Neural cell (in vitro differentiated cells): ENCODE measurements around the gene PRM2. TPM values are rescaled to one million over a fixed set of nuclear protein-coding genes. Genes with fewer than 3 reads are reported as not detected.
"Not testable (repeated sequence)": the region's sequence is repeated elsewhere in the genome, so short reads cannot be mapped to it uniquely, and the experiment has no call there.

Source experiments
- H2AFZ ChIP-seq: fragments of 200-600, 300-800 bp; sonication (generic), shearing (Covaris generic); 2 replicates; pipeline ENCODE4 v1.6.0; 2014; ENCODE audit warnings: low read depth, mild to moderate bottlenecking, antibody characterized with exemption, low read length, moderate library complexity
- H3F3A ChIP-seq: fragments of 200-600 bp; shearing (Covaris generic); 2 replicates; pipeline ENCODE4 v1.6.1; 2016; ENCODE audit warnings: mild to moderate bottlenecking, moderate library complexity, mixed read lengths, antibody characterized with exemption, low read length; ENCODE audit not compliant: insufficient read depth, poor library complexity, severe bottlenecking
- H3K27ac ChIP-seq: fragments of 200-600, 300-800 bp; sonication (generic), shearing (Covaris generic); 2 replicates; pipeline ENCODE4 v1.5.1; 2014; ENCODE audit warnings: mild to moderate bottlenecking, low read length, moderate library complexity
- H3K27me3 ChIP-seq: fragments of 300-800, 200-600 bp; sonication (generic), shearing (Covaris generic); 2 replicates; pipeline ENCODE4 v1.6.0; 2014; ENCODE audit warnings: mild to moderate bottlenecking, low read depth, low read length, moderate library complexity; ENCODE audit not compliant: insufficient read depth
- H3K36me3 ChIP-seq: fragments of 300-800, 200-600 bp; sonication (generic), shearing (Covaris generic); 2 replicates; pipeline ENCODE4 v1.5.1; 2014; ENCODE audit warnings: mild to moderate bottlenecking, antibody characterized with exemption, low read length, moderate library complexity; ENCODE audit not compliant: insufficient read depth
- H3K4me2 ChIP-seq: fragments of 300-800, 200-600 bp; sonication (generic), shearing (Covaris generic); 2 replicates; pipeline ENCODE4 v1.6.0; 2014; ENCODE audit warnings: mild to moderate bottlenecking, low read length
- H3K4me3 ChIP-seq: fragments of 300-800, 200-600 bp; sonication (generic), shearing (Covaris generic); 2 replicates; pipeline ENCODE4 v1.5.1; 2014; ENCODE audit warnings: mild to moderate bottlenecking, low read length, moderate library complexity
- H3K79me2 ChIP-seq: fragments of 200-600 bp; shearing (Covaris generic); replicated peaks from 2 replicates; pipeline ENCODE4 v1.6.0; 2014; ENCODE audit warnings: mild to moderate bottlenecking, low read length, moderate library complexity; ENCODE audit not compliant: insufficient read depth
- H3K9ac ChIP-seq: fragments of 300-800, 200-600 bp; sonication (generic), shearing (Covaris generic); 2 replicates; pipeline ENCODE4 v1.6.1; 2016; ENCODE audit warnings: mild to moderate bottlenecking, low read length, mixed read lengths
- H3K9me2 ChIP-seq: fragments of 200-600 bp; shearing (Covaris generic); 2 replicates; pipeline ENCODE4 v1.6.1; 2016; ENCODE audit warnings: mild to moderate bottlenecking, low read length, mixed read lengths; ENCODE audit not compliant: insufficient read depth
- H3K9me3 ChIP-seq: fragments of 200-600, 300-800 bp; sonication (generic), shearing (Covaris generic); 2 replicates; pipeline ENCODE4 v1.6.1; 2016; ENCODE audit warnings: mild to moderate bottlenecking, mixed run types, low read length, moderate library complexity, mixed read lengths
- H4K20me1 ChIP-seq: fragments of 200-600 bp; shearing (Covaris generic); 2 replicates; pipeline ENCODE4 v1.6.1; 2016; ENCODE audit warnings: mild to moderate bottlenecking, mixed run types; ENCODE audit not compliant: insufficient read depth
- CTCF ChIP-seq: fragments of 450-650 bp; IDR thresholded peaks from 2 replicates; pipeline ENCODE4 v1.5.1; 2014; ENCODE audit warnings: antibody characterized with exemption, mild to moderate bottlenecking, moderate library complexity; ENCODE audit not compliant: poor library complexity, severe bottlenecking
- EP300 ChIP-seq: fragments of 450-650 bp; conservative IDR thresholded peaks from 2 replicates; pipeline ENCODE4 v1.6.1; 2014; ENCODE audit warnings: antibody characterized with exemption, mild to moderate bottlenecking, moderate library complexity; ENCODE audit not compliant: poor library complexity, severe bottlenecking
- EZH2 ChIP-seq: fragments of 200-600, 300-800 bp; shearing (Covaris generic), sonication (generic); IDR thresholded peaks from 2 replicates; pipeline ENCODE4 v1.6.1; 2014; ENCODE audit warnings: antibody characterized with exemption, low read length, borderline replicate concordance, mild to moderate bottlenecking; ENCODE audit not compliant: insufficient read depth, poor library complexity, severe bottlenecking
- MXI1 ChIP-seq: fragments of 450-650 bp; conservative IDR thresholded peaks from 2 replicates; pipeline ENCODE4 v1.6.1; 2014; ENCODE audit warnings: antibody characterized with exemption, mild to moderate bottlenecking; ENCODE audit not compliant: poor library complexity, severe bottlenecking
- POLR2AphosphoS5 ChIP-seq: IDR thresholded peaks from 2 replicates; pipeline ENCODE4 v1.6.1; 2012
- RAD21 ChIP-seq: fragments of 450-650 bp; conservative IDR thresholded peaks from 2 replicates; pipeline ENCODE4 v1.6.1; 2014; ENCODE audit warnings: antibody characterized with exemption, mild to moderate bottlenecking, moderate library complexity
- REST ChIP-seq: IDR thresholded peaks from 2 replicates; pipeline ENCODE4 v1.6.1; 2012; ENCODE audit warnings: borderline replicate concordance
- SMC3 ChIP-seq: fragments of 450-650 bp; conservative IDR thresholded peaks from 2 replicates; pipeline ENCODE4 v1.6.1; 2014; ENCODE audit warnings: antibody characterized with exemption, mild to moderate bottlenecking, moderate library complexity; ENCODE audit not compliant: poor library complexity
- TAF1 ChIP-seq: IDR thresholded peaks from 2 replicates; pipeline ENCODE4 v1.6.1; 2012; ENCODE audit warnings: low read depth
- polyA plus RNA-seq: library from polyadenylated mRNA; depleted of rRNA; stranded (reverse); fragments of >200 nt; gene quantifications from 2 replicates; pipeline ENCODE4 v1.2.3, GENCODE V29; 2014

PRM2 gene
- polyA plus RNA-seq, 1 donor from 2014 or later, result not detected

DNA sequence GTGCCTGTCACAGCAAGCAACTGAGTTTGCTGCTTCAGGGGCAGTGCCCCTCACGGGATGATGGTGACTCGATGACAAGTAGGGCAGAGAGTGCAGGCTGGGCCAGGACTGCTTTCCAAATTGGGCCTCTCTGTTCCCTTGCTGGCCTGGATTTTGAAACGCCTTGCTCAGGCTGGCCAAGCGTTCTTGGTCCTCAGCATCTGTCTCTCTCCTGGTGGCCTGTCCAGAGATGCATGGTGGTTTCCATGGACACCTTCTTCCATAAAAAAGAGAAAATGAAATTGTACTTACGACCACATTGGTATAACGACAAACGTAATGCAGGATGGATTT, 24.2 kb upstream of the PRM2 start:
- no peak overlapping the region for H2AFZ ChIP-seq
- no peak overlapping the region for H3K27ac ChIP-seq
- no peak overlapping the region for H3K4me3 ChIP-seq
- H3K36me3 ChIP-seq, result no peaks in the 10 kb centered on the region
- no peaks in the 10 kb centered on the region for H3K79me2 ChIP-seq
- H3F3A ChIP-seq, result no peaks in the 10 kb centered on the region
- H3K9me2 ChIP-seq, result no peaks in the 10 kb centered on the region
- H3K9me3 ChIP-seq, result no peaks in the 10 kb centered on the region
- H3K27me3 ChIP-seq, result no peaks in the 10 kb centered on the region
- H4K20me1 ChIP-seq, result no peaks in the 10 kb centered on the region
- no peak overlapping the region for H3K9ac ChIP-seq
- no peak overlapping the region for H3K4me2 ChIP-seq
- TF ChIP-seq EP300 (no peak), CTCF (no peak), SMC3 (no peak), MXI1 (no peak), POLR2AphosphoS5 (no peak), REST (no peak), EZH2 (no peak), RAD21 (no peak), TAF1 (no peak)

DNA sequence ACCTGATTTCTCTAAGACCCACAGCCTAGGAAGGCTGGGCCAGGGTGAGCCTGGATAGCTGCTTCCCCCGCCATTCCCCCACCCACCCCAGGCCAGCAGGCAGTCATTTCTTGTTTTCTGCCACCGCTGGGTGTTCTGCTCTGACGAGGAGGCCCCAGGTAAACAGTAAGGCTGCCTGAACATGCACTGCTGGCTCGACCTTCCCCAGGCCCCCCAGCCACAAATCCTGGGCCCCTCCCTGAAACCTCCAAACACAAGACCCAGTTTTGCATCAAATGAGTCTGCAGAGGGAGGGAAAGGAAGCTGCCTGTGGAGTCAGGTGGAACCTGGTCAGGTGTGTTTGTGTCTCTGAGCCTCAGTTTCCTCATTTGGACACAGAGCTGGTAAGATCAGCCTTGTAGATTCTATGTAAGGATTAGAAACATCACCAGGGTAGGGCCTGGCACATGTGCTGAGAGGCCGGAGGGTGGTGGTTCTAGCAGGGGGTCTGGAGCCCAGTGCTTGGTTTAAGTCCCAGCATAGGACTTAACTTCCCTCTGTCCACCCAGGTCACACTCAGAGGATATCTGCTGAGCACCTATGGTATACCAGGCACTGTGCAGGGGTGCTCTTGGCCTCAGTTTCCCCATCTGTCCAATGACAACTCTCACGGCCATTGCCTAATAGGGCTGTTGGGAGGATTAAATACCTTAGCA, 23.7 kb upstream of the PRM2 start:
- Histone ChIP-seq H3K9ac (no peak overlapping the region), H3K36me3 (no peaks in the 10 kb centered on the region), H3K79me2 (no peaks in the 10 kb centered on the region), H3K4me2 (no peak overlapping the region), H3K9me3 (no peaks in the 10 kb centered on the region), H3F3A (no peaks in the 10 kb centered on the region), H2AFZ (no peak overlapping the region), H3K9me2 (no peaks in the 10 kb centered on the region), H3K4me3 (no peak overlapping the region), H4K20me1 (no peaks in the 10 kb centered on the region), H3K27ac (no peak overlapping the region), H3K27me3 (no peaks in the 10 kb centered on the region)
- no peak for TF ChIP-seq TAF1
- TF ChIP-seq MXI1, result no peak
- TF ChIP-seq EP300, result no peak
- TF ChIP-seq EZH2, result no peak
- no peak for TF ChIP-seq RAD21
- no peak for TF ChIP-seq CTCF
- TF ChIP-seq POLR2AphosphoS5, result no peak
- TF ChIP-seq REST, result no peak
- no peak for TF ChIP-seq SMC3

DNA sequence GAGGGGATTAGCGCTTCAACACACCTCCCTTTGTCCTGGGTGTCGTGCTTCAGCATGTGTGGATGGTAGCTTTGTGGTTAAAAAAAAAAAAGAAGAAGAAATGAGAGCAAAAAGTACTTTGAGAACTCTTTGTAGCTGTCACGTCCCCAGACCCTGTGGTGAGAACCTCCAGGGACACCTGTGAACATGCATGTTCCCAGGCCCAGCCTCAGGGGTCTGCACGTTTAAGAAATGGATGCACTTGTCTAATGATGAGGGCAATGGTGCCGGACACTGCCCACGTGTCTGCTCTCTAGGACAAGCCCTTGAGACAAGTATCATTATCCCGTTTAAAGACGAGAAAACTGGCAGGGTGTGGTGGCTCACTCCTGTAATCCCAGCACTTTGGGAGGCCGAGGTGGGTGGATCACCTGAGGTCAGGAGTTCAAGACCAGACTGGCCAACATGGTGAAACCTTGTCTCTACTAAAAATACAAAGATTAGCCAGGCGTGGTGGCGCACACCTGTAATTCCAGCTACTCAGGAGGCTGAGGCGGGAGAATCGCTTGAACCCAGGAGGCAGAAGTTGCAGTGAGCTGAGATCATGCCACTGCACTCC, 22.8 kb upstream of the PRM2 start:
- not testable (repeated sequence) for H3K9ac ChIP-seq, H3K27ac ChIP-seq, H3K4me3 ChIP-seq, H3K27me3 ChIP-seq, H3K79me2 ChIP-seq, H3F3A ChIP-seq, H3K9me2 ChIP-seq, H2AFZ ChIP-seq, H3K9me3 ChIP-seq, H4K20me1 ChIP-seq, H3K4me2 ChIP-seq, H3K36me3 ChIP-seq
